Measurements from ENCODE around the gene GPATCH11.

The GPATCH11 gene

GRCh38 chr2:37125416-37125815, 41.1 kb downstream of the GPATCH11 start:
- DNase-seq (ENCODE audit: low read depth): no peak
- no peak overlapping the region for H3K4me3 ChIP-seq (ENCODE audit: low read depth, low read length)
- no peak for TF ChIP-seq CTCF (IDR thresholded peaks at IDR 0.05; ENCODE audit: low read depth, low read length, missing control alignments)

GRCh38 chr2:37132914-37133313, 48.6 kb downstream of the GPATCH11 start:
- no peak overlapping the region for H3K4me3 ChIP-seq (ENCODE audit: low read depth, low read length)
- no peak for DNase-seq (ENCODE audit: low read depth)
- TF ChIP-seq CTCF (IDR thresholded peaks at IDR 0.05; ENCODE audit: low read depth, low read length, missing control alignments): no peak

GRCh38 chr2:37142546-37142945, 58.2 kb downstream of the GPATCH11 start:
- H3K4me3 ChIP-seq (ENCODE audit: low read depth, low read length): no peak overlapping the region
- TF ChIP-seq CTCF (IDR thresholded peaks at IDR 0.05; ENCODE audit: low read depth, low read length, missing control alignments): no peak
- no peak for DNase-seq (ENCODE audit: low read depth)

- no peak overlapping the region for H3K4me3 ChIP-seq (ENCODE audit: low read depth, low read length)
- DNase-seq (ENCODE audit: low read depth): no peak
- TF ChIP-seq CTCF (IDR thresholded peaks at IDR 0.05; ENCODE audit: low read depth, low read length, missing control alignments): no peak
These were observed 59.7 kb downstream of the GPATCH11 start for GRCh38 chr2:37143974-37144373.

- DNase-seq (ENCODE audit: low read depth): no peak
- TF ChIP-seq CTCF (IDR thresholded peaks at IDR 0.05; ENCODE audit: low read depth, low read length, missing control alignments): no peak
- H3K4me3 ChIP-seq (ENCODE audit: low read depth, low read length): no peak overlapping the region
These were observed 61.7 kb downstream of the GPATCH11 start for GRCh38 chr2:37146062-37146461.

GRCh38 chr2:37148325-37148724, 64.0 kb downstream of the GPATCH11 start:
- DNase-seq (ENCODE audit: low read depth): no peak
- no peak overlapping the region for H3K4me3 ChIP-seq (ENCODE audit: low read depth, low read length)
- TF ChIP-seq CTCF (IDR thresholded peaks at IDR 0.05; ENCODE audit: low read depth, low read length, missing control alignments): no peak

All from GM12864 (cell line).